Measurements from ENCODE around the gene AK2.

DNA sequence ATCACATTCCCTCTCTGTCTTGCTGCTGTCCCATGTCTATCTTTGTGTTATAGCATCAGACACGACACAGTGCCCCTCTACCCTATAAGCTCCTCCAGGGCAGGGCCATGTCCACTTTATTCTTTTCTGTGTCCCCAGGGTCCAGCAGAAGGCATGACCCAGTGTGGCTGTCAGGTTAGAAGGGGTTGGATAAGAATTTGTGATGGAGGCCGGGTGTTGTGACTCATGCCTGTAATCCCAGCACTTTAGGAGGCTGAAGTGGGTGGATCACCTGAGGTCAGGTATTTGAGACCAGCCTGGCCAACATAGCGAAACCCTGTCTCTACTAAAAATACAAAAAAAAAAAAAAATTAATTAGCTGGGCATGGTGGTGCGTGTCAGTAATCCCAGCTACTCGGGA is 45.8 kb downstream of the AK2 start:
- TF ChIP-seq, protein P1, sequence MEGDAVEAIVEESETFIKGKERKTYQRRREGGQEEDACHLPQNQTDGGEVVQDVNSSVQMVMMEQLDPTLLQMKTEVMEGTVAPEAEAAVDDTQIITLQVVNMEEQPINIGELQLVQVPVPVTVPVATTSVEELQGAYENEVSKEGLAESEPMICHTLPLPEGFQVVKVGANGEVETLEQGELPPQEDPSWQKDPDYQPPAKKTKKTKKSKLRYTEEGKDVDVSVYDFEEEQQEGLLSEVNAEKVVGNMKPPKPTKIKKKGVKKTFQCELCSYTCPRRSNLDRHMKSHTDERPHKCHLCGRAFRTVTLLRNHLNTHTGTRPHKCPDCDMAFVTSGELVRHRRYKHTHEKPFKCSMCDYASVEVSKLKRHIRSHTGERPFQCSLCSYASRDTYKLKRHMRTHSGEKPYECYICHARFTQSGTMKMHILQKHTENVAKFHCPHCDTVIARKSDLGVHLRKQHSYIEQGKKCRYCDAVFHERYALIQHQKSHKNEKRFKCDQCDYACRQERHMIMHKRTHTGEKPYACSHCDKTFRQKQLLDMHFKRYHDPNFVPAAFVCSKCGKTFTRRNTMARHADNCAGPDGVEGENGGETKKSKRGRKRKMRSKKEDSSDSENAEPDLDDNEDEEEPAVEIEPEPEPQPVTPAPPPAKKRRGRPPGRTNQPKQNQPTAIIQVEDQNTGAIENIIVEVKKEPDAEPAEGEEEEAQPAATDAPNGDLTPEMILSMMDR (IDR thresholded peaks at IDR 0.05; ENCODE audit: low read depth, low read length, missing input control), result no peak
- TF ChIP-seq RXRA (IDR thresholded peaks at IDR 0.05) (no peak), SP1 (IDR thresholded peaks at IDR 0.05) (no peak), RAD21 (IDR thresholded peaks at IDR 0.05) (no peak), HNF4A (conservative IDR thresholded peaks at IDR 0.05) (no peak), TAF1 (conservative IDR thresholded peaks at IDR 0.05) (no peak), JUND (IDR thresholded peaks at IDR 0.05) (no peak)
- TF ChIP-seq, protein P2, sequence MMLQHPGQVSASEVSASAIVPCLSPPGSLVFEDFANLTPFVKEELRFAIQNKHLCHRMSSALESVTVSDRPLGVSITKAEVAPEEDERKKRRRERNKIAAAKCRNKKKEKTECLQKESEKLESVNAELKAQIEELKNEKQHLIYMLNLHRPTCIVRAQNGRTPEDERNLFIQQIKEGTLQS (IDR thresholded peaks at IDR 0.05), result no peak
- TF ChIP-seq, protein P3, sequence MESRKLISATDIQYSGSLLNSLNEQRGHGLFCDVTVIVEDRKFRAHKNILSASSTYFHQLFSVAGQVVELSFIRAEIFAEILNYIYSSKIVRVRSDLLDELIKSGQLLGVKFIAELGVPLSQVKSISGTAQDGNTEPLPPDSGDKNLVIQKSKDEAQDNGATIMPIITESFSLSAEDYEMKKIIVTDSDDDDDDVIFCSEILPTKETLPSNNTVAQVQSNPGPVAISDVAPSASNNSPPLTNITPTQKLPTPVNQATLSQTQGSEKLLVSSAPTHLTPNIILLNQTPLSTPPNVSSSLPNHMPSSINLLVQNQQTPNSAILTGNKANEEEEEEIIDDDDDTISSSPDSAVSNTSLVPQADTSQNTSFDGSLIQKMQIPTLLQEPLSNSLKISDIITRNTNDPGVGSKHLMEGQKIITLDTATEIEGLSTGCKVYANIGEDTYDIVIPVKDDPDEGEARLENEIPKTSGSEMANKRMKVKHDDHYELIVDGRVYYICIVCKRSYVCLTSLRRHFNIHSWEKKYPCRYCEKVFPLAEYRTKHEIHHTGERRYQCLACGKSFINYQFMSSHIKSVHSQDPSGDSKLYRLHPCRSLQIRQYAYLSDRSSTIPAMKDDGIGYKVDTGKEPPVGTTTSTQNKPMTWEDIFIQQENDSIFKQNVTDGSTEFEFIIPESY (IDR thresholded peaks at IDR 0.05), result no peak
- TF ChIP-seq, protein P4, sequence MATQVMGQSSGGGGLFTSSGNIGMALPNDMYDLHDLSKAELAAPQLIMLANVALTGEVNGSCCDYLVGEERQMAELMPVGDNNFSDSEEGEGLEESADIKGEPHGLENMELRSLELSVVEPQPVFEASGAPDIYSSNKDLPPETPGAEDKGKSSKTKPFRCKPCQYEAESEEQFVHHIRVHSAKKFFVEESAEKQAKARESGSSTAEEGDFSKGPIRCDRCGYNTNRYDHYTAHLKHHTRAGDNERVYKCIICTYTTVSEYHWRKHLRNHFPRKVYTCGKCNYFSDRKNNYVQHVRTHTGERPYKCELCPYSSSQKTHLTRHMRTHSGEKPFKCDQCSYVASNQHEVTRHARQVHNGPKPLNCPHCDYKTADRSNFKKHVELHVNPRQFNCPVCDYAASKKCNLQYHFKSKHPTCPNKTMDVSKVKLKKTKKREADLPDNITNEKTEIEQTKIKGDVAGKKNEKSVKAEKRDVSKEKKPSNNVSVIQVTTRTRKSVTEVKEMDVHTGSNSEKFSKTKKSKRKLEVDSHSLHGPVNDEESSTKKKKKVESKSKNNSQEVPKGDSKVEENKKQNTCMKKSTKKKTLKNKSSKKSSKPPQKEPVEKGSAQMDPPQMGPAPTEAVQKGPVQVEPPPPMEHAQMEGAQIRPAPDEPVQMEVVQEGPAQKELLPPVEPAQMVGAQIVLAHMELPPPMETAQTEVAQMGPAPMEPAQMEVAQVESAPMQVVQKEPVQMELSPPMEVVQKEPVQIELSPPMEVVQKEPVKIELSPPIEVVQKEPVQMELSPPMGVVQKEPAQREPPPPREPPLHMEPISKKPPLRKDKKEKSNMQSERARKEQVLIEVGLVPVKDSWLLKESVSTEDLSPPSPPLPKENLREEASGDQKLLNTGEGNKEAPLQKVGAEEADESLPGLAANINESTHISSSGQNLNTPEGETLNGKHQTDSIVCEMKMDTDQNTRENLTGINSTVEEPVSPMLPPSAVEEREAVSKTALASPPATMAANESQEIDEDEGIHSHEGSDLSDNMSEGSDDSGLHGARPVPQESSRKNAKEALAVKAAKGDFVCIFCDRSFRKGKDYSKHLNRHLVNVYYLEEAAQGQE (IDR thresholded peaks at IDR 0.05), result no peak
